LNCAP (cell line): ENCODE data around the gene SPATA24.

Experiments
- TF ChIP-seq, protein P1 (sequence below): fragments of 450-650 bp; IDR thresholded peaks from 2 replicates; pipeline ENCODE4 v1.5.1; 2017; ENCODE audit warnings: mild to moderate bottlenecking

SPATA24 gene

GRCh38 chr5:139422307-139422893 is 18.5 kb upstream of the SPATA24 start:
- TF ChIP-seq, protein P1, sequence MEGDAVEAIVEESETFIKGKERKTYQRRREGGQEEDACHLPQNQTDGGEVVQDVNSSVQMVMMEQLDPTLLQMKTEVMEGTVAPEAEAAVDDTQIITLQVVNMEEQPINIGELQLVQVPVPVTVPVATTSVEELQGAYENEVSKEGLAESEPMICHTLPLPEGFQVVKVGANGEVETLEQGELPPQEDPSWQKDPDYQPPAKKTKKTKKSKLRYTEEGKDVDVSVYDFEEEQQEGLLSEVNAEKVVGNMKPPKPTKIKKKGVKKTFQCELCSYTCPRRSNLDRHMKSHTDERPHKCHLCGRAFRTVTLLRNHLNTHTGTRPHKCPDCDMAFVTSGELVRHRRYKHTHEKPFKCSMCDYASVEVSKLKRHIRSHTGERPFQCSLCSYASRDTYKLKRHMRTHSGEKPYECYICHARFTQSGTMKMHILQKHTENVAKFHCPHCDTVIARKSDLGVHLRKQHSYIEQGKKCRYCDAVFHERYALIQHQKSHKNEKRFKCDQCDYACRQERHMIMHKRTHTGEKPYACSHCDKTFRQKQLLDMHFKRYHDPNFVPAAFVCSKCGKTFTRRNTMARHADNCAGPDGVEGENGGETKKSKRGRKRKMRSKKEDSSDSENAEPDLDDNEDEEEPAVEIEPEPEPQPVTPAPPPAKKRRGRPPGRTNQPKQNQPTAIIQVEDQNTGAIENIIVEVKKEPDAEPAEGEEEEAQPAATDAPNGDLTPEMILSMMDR: peak; percentile 97

GRCh38 chr5:139419226-139420192 is 15.6 kb upstream of the SPATA24 start:
- TF ChIP-seq, protein P1: no peak

- TF ChIP-seq, protein P1: no peak
These were observed 14.9 kb upstream of the SPATA24 start for GRCh38 chr5:139418793-139419192.

- TF ChIP-seq, protein P1: no peak
These were observed 13.3 kb upstream of the SPATA24 start for GRCh38 chr5:139417214-139417613.

- TF ChIP-seq, protein P1: no peak
These were observed 12.8 kb upstream of the SPATA24 start for GRCh38 chr5:139416651-139417050.

DNA sequence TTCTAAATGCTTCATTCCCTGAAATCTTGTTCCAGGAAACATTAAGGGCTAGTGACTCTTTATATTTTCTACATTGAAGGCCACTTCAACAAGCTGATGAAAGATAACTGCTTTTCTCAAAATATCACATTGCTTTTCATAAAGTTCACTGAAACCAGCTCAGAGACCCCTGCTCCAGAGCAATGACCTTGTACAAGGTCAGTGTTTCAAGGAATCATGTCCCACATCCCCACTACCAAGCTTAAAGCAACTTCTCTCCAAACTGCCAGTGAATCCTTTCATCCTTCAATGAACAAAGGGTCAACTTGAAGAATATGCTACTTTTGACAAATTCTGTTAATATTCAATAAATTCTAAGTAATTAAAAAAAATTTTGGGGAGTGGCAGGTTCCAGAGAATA is 12.0 kb upstream of the SPATA24 start:
- TF ChIP-seq, protein P1: no peak

DNA sequence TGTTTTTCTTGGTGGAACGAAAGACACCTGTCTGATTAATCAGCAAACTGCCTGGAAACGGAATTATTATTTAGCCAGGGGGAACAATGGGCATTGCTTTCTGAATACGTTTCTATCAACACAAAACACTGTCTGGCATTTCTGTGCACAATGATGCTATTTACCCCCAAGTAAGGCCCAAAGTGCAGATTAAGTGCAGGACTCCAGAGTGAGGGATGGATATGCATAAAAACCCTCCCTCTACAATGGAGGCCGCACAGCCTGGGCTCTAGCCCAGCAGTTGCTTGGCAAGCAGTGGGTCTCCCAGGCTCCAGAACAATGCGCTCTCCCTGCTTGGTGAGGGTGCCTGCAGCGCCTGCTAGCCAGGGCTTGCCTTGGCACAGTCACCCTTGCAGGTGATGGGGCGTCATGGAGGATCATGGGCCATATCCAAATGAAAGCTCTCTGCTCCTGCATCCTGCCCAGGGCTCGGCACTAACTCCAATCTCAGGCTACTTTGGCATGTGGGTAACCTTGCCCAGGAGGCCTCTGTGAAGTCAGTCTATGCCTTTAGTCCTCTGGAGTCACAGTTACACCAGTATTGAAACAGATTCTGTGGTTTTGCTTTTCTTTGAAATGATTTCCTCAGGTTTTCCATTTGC is 11.5 kb upstream of the SPATA24 start:
- TF ChIP-seq, protein P1: no peak
